Fibroblast of pulmonary artery (primary cell): ENCODE results near the gene SPP2.

Experiments
- DNase-seq: peaks from one replicate; pipeline ENCODE4 v3.0.0-alpha.2; 2010; ENCODE audit warnings: low read depth
- H3K4me3 ChIP-seq: replicated peaks from 2 replicates; pipeline ENCODE4 v1.5.1; 2011; ENCODE audit warnings: low read depth, mild to moderate bottlenecking, control low read depth, low read length, moderate library complexity
- CTCF ChIP-seq: IDR thresholded peaks from 2 replicates; pipeline ENCODE4 v1.5.1; 2011; ENCODE audit warnings: mild to moderate bottlenecking, control low read depth, low read length, inconsistent platforms; ENCODE audit errors: missing control alignments

Gene SPP2

GRCh38 chr2:234083572-234084348 is 33.3 kb downstream of the SPP2 start:
- H3K4me3 ChIP-seq, result no peak overlapping the region
- DNase-seq, result no peak
- no peak for TF ChIP-seq CTCF

GRCh38 chr2:234091432-234091879 is 41.0 kb downstream of the SPP2 start:
- TF ChIP-seq CTCF, result no peak
- no peak overlapping the region for H3K4me3 ChIP-seq
- peak; percentile 60 for DNase-seq

GRCh38 chr2:234091883-234092282 is 41.4 kb downstream of the SPP2 start:
- DNase-seq, result no peak
- no peak overlapping the region for H3K4me3 ChIP-seq
- TF ChIP-seq CTCF, result no peak

- no peak overlapping the region for H3K4me3 ChIP-seq
- DNase-seq, result no peak
- TF ChIP-seq CTCF, result no peak
These were observed 41.8 kb downstream of the SPP2 start for GRCh38 chr2:234092344-234092743.

- TF ChIP-seq CTCF, result no peak
- no peak for DNase-seq
- no peak overlapping the region for H3K4me3 ChIP-seq
These were observed 44.8 kb downstream of the SPP2 start for GRCh38 chr2:234095301-234095700.

- no peak overlapping the region for H3K4me3 ChIP-seq
- no peak for TF ChIP-seq CTCF
- DNase-seq, result no peak
These were observed 45.7 kb downstream of the SPP2 start for GRCh38 chr2:234096164-234096563.

- no peak for DNase-seq
- TF ChIP-seq CTCF, result no peak
- no peak overlapping the region for H3K4me3 ChIP-seq
These were observed 48.2 kb downstream of the SPP2 start for GRCh38 chr2:234098681-234099080.
